Measurements from ENCODE around the gene TSEN54.
"Not testable (repeated sequence)": the region's sequence is repeated elsewhere in the genome, so short reads cannot be mapped to it uniquely, and the experiment has no call there.

TSEN54 gene

GRCh38 chr17:75516255-75516618, at the start of gene TSEN54:
TSS of gene TSEN54 (plus strand) at chr17:75516528. CDS start at chr17:75516561, 33 bp downstream.
- peak; percentile 69 for DNase-seq (ENCODE audit: low read depth)

GRCh38 chr17:75468291-75468754, 48.0 kb upstream of the TSEN54 start:
- no peak for DNase-seq (ENCODE audit: low read depth)

GRCh38 chr17:75468779-75469373, 47.5 kb upstream of the TSEN54 start:
- no peak for DNase-seq (ENCODE audit: low read depth)

- no peak for DNase-seq (ENCODE audit: low read depth)
Measured at GRCh38 chr17:75471207-75471606, 45.1 kb upstream of the TSEN54 start.

GRCh38 chr17:75472119-75472518, 44.2 kb upstream of the TSEN54 start:
- DNase-seq (ENCODE audit: low read depth) = no peak

GRCh38 chr17:75473246-75473645, 43.1 kb upstream of the TSEN54 start:
- DNase-seq (ENCODE audit: low read depth) = no peak

GRCh38 chr17:75474736-75475135, 41.6 kb upstream of the TSEN54 start:
- DNase-seq (ENCODE audit: low read depth) = no peak

GRCh38 chr17:75475144-75475835, 41.0 kb upstream of the TSEN54 start:
- no peak for DNase-seq (ENCODE audit: low read depth)

- no peak for DNase-seq (ENCODE audit: low read depth)
Measured at GRCh38 chr17:75475851-75476250, 40.5 kb upstream of the TSEN54 start.

- no peak for DNase-seq (ENCODE audit: low read depth)
Measured at GRCh38 chr17:75476271-75476671, 40.1 kb upstream of the TSEN54 start.

GRCh38 chr17:75476752-75477489, 39.4 kb upstream of the TSEN54 start:
- no peak for DNase-seq (ENCODE audit: low read depth)

GRCh38 chr17:75477490-75477862, 38.9 kb upstream of the TSEN54 start:
- DNase-seq (ENCODE audit: low read depth) = not testable (repeated sequence)

GRCh38 chr17:75478508-75478907, 37.8 kb upstream of the TSEN54 start:
- no peak for DNase-seq (ENCODE audit: low read depth)

GRCh38 chr17:75480281-75480680, 36.0 kb upstream of the TSEN54 start:
- DNase-seq (ENCODE audit: low read depth) = no peak

GRCh38 chr17:75481194-75482068, 34.9 kb upstream of the TSEN54 start:
- no peak for DNase-seq (ENCODE audit: low read depth)

GRCh38 chr17:75482098-75482942, 34.0 kb upstream of the TSEN54 start:
- no peak for DNase-seq (ENCODE audit: low read depth)

GRCh38 chr17:75485688-75486087, 30.6 kb upstream of the TSEN54 start:
- no peak for DNase-seq (ENCODE audit: low read depth)

GRCh38 chr17:75486151-75486550, 30.2 kb upstream of the TSEN54 start:
- no peak for DNase-seq (ENCODE audit: low read depth)

GRCh38 chr17:75486951-75487350, 29.4 kb upstream of the TSEN54 start:
- DNase-seq (ENCODE audit: low read depth) = no peak

GRCh38 chr17:75487351-75488070, 28.8 kb upstream of the TSEN54 start:
- no peak for DNase-seq (ENCODE audit: low read depth)

Measured in GM04504 (cell line).